ENCODE results near the gene GAPT. TPM values are rescaled to one million over a fixed set of nuclear protein-coding genes. Genes with fewer than 3 reads are reported as not detected.

GAPT gene
- total and polyA plus RNA-seq, 8 donors = 0.16 to 3.2 (median 0.78) TPM; not detected in 2

DNA sequence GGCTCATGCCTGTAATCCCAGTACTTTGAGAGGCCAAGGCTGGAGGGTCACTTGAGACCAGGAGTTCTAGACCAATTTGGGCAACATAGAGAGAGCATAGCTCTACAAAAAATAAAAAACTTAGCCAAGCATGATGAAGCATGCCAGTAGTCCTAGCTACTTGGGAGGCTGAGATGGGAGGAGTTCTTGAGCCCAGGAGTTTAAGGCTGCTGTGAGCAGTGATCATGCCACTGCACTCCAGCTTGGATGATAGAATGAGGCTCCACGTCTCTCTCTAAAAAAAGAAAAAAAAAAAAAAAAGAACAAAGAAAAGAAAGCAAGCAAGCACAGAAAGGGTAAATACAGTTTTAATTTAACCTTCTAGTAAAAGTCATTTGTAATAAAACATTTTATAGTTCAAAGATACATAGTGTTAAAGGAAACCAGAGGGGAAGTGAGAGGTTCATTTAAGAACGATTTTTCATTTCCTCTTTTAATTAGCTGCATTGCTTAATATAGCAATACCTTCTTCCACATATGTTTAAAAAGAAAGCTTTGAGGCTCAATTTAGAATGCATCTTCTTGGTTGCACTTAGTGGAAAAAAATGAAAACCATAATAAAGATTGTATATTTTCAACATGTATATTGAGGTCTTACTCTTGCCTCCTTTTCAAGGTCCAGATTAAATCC lies 14.9 kb downstream of the GAPT start:
- intact Hi-C loops (cut with DNase I) = loop anchor here in 1 of 3 donors (10.0 kb wide), 1 partner anchor 339 kb away; no protein-coding TSS in a partner anchor
- Histone ChIP-seq H3K36me3 (no peaks in the 10 kb centered on the region), H3K4me1 (no peaks in the 10 kb centered on the region), H3K4me3 (no peak overlapping the region), H3K9me3 (no peaks in the 10 kb centered on the region), H3K27me3 (no peaks in the 10 kb centered on the region), H3K27ac (no peak overlapping the region)
- TF ChIP-seq, protein P1, sequence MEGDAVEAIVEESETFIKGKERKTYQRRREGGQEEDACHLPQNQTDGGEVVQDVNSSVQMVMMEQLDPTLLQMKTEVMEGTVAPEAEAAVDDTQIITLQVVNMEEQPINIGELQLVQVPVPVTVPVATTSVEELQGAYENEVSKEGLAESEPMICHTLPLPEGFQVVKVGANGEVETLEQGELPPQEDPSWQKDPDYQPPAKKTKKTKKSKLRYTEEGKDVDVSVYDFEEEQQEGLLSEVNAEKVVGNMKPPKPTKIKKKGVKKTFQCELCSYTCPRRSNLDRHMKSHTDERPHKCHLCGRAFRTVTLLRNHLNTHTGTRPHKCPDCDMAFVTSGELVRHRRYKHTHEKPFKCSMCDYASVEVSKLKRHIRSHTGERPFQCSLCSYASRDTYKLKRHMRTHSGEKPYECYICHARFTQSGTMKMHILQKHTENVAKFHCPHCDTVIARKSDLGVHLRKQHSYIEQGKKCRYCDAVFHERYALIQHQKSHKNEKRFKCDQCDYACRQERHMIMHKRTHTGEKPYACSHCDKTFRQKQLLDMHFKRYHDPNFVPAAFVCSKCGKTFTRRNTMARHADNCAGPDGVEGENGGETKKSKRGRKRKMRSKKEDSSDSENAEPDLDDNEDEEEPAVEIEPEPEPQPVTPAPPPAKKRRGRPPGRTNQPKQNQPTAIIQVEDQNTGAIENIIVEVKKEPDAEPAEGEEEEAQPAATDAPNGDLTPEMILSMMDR (IDR thresholded peaks at IDR 0.05) = no peak
- FAIRE-seq (no peak), DNase-seq (no peak), ATAC-seq (no peak)
- 79 to 86% methylated on average over 2 of the region's 2 CpGs for WGBS, 2 donors

DNA sequence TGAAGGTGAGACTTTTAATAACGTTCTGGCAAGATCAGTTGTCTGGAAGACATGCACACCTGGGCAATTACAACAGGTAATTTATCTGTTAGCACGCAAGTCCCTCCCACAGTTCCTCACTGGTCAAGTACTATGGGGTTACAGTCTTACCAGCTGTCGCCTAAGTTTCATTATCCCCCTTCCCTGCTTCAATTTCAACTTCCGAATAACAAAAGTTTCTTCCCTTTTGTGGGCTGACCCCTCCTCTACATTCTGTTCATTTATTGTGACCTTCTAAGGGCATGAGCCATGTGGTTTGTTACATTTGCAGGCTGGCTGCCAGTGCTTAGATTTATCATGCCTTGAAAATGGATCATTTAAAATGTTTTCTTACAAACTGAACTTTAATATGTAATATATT lies 16.5 kb downstream of the GAPT start:
- intact Hi-C loops (cut with DNase I) = loop anchor here in 1 of 3 donors (10.0 kb wide), 1 partner anchor 337 kb away; no protein-coding TSS in a partner anchor
- DNase-seq = no peak
- FAIRE-seq = no peak
- Histone ChIP-seq H3K27me3 (no peaks in the 10 kb centered on the region), H3K4me1 (no peaks in the 10 kb centered on the region), H3K9me3 (no peaks in the 10 kb centered on the region), H3K36me3 (no peaks in the 10 kb centered on the region), H3K4me3 (no peak overlapping the region), H3K27ac (no peak overlapping the region)
- WGBS, 2 donors = 70 to 72% methylated on average over 4 of the region's 4 CpGs
- TF ChIP-seq, protein P1 (IDR thresholded peaks at IDR 0.05) = no peak
- no peak for ATAC-seq

DNA sequence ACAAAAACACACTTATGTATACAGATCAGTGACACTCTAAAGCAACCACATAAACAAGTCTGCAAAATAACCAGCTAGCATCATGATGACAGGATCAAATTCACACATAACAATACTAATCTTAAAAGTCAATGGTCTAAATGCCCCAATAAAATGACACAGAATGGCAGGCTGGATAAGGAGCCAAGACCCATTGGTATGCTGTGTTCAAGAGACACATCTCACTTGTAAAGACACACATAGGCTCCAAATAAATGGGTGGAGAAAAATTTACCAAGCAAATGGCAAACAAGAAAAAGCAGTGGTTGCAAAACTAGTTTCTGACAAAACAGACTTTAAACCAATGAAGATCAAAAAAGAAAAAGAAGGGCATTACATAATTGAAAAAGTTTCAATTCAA lies 26.0 kb downstream of the GAPT start:
- Histone ChIP-seq H3K36me3 (no peaks in the 10 kb centered on the region), H3K27me3 (no peaks in the 10 kb centered on the region), H3K4me3 (no peak overlapping the region), H3K9me3 (no peaks in the 10 kb centered on the region), H3K27ac (no peak overlapping the region), H3K4me1 (no peaks in the 10 kb centered on the region)
- no peak for DNase-seq
- TF ChIP-seq, protein P1 (IDR thresholded peaks at IDR 0.05) = no peak
- FAIRE-seq = no peak
- ATAC-seq = no peak
- intact Hi-C loops (cut with DNase I) = no loop called here

DNA sequence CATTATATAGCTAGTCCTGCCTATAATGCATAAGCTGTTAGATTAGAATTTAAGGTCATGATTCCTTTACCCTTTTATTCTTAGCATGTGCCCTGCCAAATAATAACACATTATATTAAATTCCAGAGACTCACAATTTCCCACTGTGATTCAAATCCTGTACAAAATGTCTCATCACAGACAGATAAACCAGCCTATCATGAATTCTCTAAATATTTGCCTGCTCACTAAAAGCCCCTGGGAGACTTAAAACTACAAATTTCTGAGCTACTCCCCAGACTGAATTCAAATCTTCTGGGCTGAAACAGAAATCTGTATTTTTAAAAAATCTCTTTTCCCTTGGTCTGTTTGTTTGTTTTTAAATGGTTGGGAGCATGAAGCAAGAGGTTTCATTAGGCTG lies 32.7 kb downstream of the GAPT start:
- ATAC-seq (no peak), DNase-seq (no peak), FAIRE-seq (no peak)
- Histone ChIP-seq H3K36me3 (no peaks in the 10 kb centered on the region), H3K9me3 (no peaks in the 10 kb centered on the region), H3K4me3 (no peak overlapping the region), H3K4me1 (no peaks in the 10 kb centered on the region), H3K27ac (no peak overlapping the region), H3K27me3 (no peaks in the 10 kb centered on the region)
- TF ChIP-seq, protein P1 (IDR thresholded peaks at IDR 0.05) = no peak
- intact Hi-C loops (cut with DNase I) = no loop called here

DNA sequence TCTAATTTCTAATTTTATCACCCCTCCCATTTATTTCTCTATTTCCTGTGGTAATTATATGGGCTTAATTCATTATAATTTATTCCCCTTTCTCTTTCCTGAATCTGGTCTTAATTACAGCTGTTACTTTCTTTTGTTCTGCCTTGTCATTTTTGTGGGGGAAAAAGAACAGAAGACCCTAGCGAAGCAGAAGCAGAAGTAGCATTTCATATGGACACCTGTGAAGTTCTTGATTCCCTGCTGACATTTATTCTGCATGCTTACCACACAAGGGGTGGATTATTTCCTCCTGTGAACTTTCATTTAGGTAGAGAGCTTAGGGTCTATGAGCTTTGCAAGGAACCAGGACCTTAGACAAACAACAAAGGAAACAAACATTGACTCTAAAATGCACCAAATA lies 33.3 kb downstream of the GAPT start:
- H3K36me3 ChIP-seq = no peaks in the 10 kb centered on the region
- no peaks in the 10 kb centered on the region for H3K27me3 ChIP-seq
- H3K4me3 ChIP-seq = no peak overlapping the region
- TF ChIP-seq, protein P1 (IDR thresholded peaks at IDR 0.05) = no peak
- no peak overlapping the region for H3K27ac ChIP-seq
- FAIRE-seq (no peak), ATAC-seq (no peak), DNase-seq (no peak)
- 84 to 90% methylated on average over 1 of the region's 1 CpG for WGBS, 2 donors
- no peaks in the 10 kb centered on the region for H3K4me1 ChIP-seq
- no peaks in the 10 kb centered on the region for H3K9me3 ChIP-seq
- intact Hi-C loops (cut with DNase I) = no loop called here

Measured in pancreas (tissue), 10 donors.